NCI-H2196 (cell line): ENCODE results near the gene ANO3.

Experiments
- DNase-seq: peaks from one replicate; lab custom pipeline; 2025; ENCODE audit not compliant: unreplicated experiment; lab: John Stamatoyannopoulos, UW

Gene ANO3

GRCh38 chr11:26700574-26701235 lies 368.8 kb downstream of the ANO3 start:
- DNase-seq: no peak

GRCh38 chr11:26702406-26702805 lies 370.5 kb downstream of the ANO3 start:
- no peak for DNase-seq

GRCh38 chr11:26703411-26704191 lies 371.7 kb downstream of the ANO3 start:
- no peak for DNase-seq

GRCh38 chr11:26704249-26704648 lies 372.3 kb downstream of the ANO3 start:
- DNase-seq: no peak

- no peak for DNase-seq
Observed at GRCh38 chr11:26706181-26706580, 374.3 kb downstream of the ANO3 start.

GRCh38 chr11:26708736-26709456 lies 377.0 kb downstream of the ANO3 start:
- no peak for DNase-seq

GRCh38 chr11:26710489-26710888 lies 378.6 kb downstream of the ANO3 start:
- no peak for DNase-seq

GRCh38 chr11:26712497-26712896 lies 380.6 kb downstream of the ANO3 start:
- no peak for DNase-seq
